GM12873 (cell line): Measurements from ENCODE around the gene EPB41L2.

ENCODE experiments used
- CTCF ChIP-seq: IDR thresholded peaks from 2 replicates; pipeline ENCODE4 v1.5.1; 2012; ENCODE audit warnings: low read depth, mild to moderate bottlenecking, moderate library complexity, low read length, control low read depth; ENCODE audit not compliant: insufficient read depth; ENCODE audit errors: missing control alignments

EPB41L2 gene

DNA sequence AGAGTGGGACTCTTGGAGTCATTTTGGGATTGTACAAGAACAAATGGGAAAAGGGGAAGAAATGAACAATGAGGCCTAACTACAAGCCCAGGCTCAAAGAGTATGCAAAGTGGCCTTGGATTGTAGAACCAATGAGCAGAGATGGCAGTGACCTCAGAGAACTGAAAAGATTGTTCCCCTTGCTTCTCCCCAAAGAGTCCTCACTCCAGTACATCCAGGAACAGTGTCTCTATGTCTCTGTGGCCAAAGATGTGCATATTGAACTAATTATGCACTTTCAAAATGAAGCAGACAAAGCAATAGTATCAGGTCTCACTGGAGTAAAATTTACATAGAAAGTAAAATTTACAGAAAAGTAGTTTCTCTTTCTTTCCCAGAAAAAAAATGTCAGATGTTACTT is 154.9 kb downstream of the EPB41L2 start:
- TF ChIP-seq CTCF: no peak

- TF ChIP-seq CTCF: no peak
These were observed 155.4 kb downstream of the EPB41L2 start for GRCh38 chr6:130907687-130908086.

DNA sequence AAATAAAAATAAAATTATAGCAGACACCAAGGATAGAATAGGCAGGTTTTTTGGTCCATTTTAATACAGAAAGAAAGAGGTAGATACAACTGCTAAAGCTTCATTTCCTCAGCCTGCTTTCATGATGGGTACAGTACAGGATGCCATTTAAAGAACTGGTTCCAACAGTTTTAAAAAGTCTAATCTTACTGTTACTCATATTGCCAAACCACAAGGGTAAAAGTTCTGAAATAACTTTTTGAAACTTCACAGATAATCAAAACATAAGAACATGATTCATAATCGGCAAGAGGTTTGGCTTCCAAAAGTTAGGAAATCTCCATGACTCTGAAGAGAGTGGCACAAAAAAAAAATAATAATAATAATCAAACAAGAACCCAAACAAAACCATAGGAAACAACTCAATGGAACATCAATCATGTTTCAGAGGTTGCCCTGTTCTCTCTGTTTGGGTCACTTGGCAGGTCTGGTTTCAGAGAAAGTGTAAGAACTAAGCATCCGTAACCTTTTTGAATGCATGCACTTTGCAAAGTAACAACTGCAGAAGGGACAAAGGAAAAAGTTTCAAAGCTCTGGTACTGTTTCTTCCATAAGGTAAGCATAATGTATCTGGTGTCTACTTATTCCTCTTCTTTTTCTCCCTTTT is 156.2 kb downstream of the EPB41L2 start:
- TF ChIP-seq CTCF: no peak

- no peak for TF ChIP-seq CTCF
These were observed 159.4 kb downstream of the EPB41L2 start for GRCh38 chr6:130903602-130904001.

- no peak for TF ChIP-seq CTCF
These were observed 160.0 kb downstream of the EPB41L2 start for GRCh38 chr6:130903007-130903406.

- TF ChIP-seq CTCF: no peak
These were observed 162.1 kb downstream of the EPB41L2 start for GRCh38 chr6:130900913-130901312.

- no peak for TF ChIP-seq CTCF
These were observed 166.8 kb downstream of the EPB41L2 start for GRCh38 chr6:130896249-130896648.
